ENCODE results near the gene NEUROD2. TPM values are rescaled to one million over a fixed set of nuclear protein-coding genes. Genes with fewer than 3 reads are reported as not detected.

NEUROD2 gene
- total and polyA plus RNA-seq, 10 of the 15 experiments (the other 5 are each of a cell fraction or from before 2014, with no cell fraction given): not detected

- intact Hi-C loops (cut with micrococcal nuclease; ENCODE audit: unreplicated experiment): no loop called here
- no peak overlapping the region for H3K4me2 ChIP-seq (ENCODE audit: control insufficient read depth, insufficient read depth)
- RAD21 ChIA-PET (ENCODE audit: unreplicated experiment): interaction anchor here (1.1 kb wide), 1 partner anchor 16 kb away, joined by 7 read pairs; no protein-coding TSS in a partner anchor
- H3K4me1 ChIP-seq (ENCODE audit: control insufficient read depth, insufficient read depth, low read length): peaks cover 6% of the 10 kb centered on the region; the same call in 1 of the 2 replicates
- H3K36me3 ChIP-seq (ENCODE audit: control insufficient read depth in 2 of 2, insufficient read depth in 2 of 2, low read length in 1 of 2): peaks cover 11 to 12% of the 10 kb centered on the region in 2 experiments; a peak in 3 of 4 replicates
- H3K27ac ChIP-seq (ENCODE audit: control insufficient read depth, insufficient read depth): no peak overlapping the region
- POLR2A ChIA-PET: no interaction called here
- FAIRE-seq (no peak), ATAC-seq (no peak), DNase-seq (ENCODE audit: low read depth, low spot score) (no peak)
- no peaks in the 10 kb centered on the region for H3K27me3 ChIP-seq (replicated peaks in 1 of 2; ENCODE audit: control insufficient read depth in 2 of 2, insufficient read depth in 2 of 2, low read length in 1 of 2)
- no peaks in the 10 kb centered on the region for H3K9me3 ChIP-seq (replicated peaks; ENCODE audit: control insufficient read depth, insufficient read depth, low read length)
- SMC1A ChIA-PET (ENCODE audit: uncharacterized antibody, unreplicated experiment): interaction anchor here (0.5 to 1.4 kb wide), 6 partner anchors 10 to 327 kb away, joined by 3 to 6 read pairs (median 4); no protein-coding TSS in a partner anchor
- no peak overlapping the region for H3K9ac ChIP-seq (ENCODE audit: control insufficient read depth, insufficient read depth, low read length)
- CTCF ChIA-PET: interaction anchor here (0.6 to 8.8 kb wide), 29 partner anchors 9 to 530 kb away, joined by 3 to 100 read pairs (median 7); partner anchors contain the start of genes MIEN1, PGAP3, PNMT and STARD3
- H3K79me2 ChIP-seq (ENCODE audit: control insufficient read depth, insufficient read depth, low read length): no peaks in the 10 kb centered on the region; the same call in 1 of the 2 replicates
- H4K20me1 ChIP-seq (ENCODE audit: control insufficient read depth, insufficient read depth): no peaks in the 10 kb centered on the region
- H3K4me3 ChIP-seq: no peak overlapping the region
- TF ChIP-seq KLF5 (IDR thresholded peaks at IDR 0.05; ENCODE audit: partially characterized antibody): no peak
- no peak for TF ChIP-seq ZNF207 (IDR thresholded peaks at IDR 0.05; ENCODE audit: borderline replicate concordance)
- no peak for TF ChIP-seq ELK1 (IDR thresholded peaks at IDR 0.05; ENCODE audit: low read depth, low read length)
- TF ChIP-seq CEBPZ (IDR thresholded peaks at IDR 0.05; ENCODE audit: low read depth, low read length): no peak
- no peak for TF ChIP-seq ZNF274 (IDR thresholded peaks at IDR 0.05; ENCODE audit: insufficient read depth, insufficient read length)
- no peak for TF ChIP-seq NFXL1 (IDR thresholded peaks at IDR 0.05; ENCODE audit: borderline replicate concordance)
- TF ChIP-seq RELB (IDR thresholded peaks at IDR 0.05; ENCODE audit: low read depth): no peak
- no peak for TF ChIP-seq DPF2 (IDR thresholded peaks at IDR 0.05)
- no peak for TF ChIP-seq POLR2AphosphoS5 (IDR thresholded peaks at IDR 0.05; ENCODE audit: low read length)
- TF ChIP-seq BCLAF1 (IDR thresholded peaks at IDR 0.05): no peak
- BruUV-seq (replicated peaks): no TSS peak
- no peak overlapping the region for H2AFZ ChIP-seq (ENCODE audit: control insufficient read depth, low read depth, low read length)
- 46% methylated on average over 2 of the region's 2 CpGs for WGBS (ENCODE audit: insufficient coverage, insufficient replicate concordance, low lambda C conversion rate, missing lambda C conversion rate)
- in situ Hi-C loops (cut with MboI): no loop called here
Measured at GRCh38 chr17:39655105-39655504, 47.4 kb upstream of the NEUROD2 start.

Measured in GM12878 (cell line).